ENCODE results near the gene C20orf144.

C20orf144 gene

DNA sequence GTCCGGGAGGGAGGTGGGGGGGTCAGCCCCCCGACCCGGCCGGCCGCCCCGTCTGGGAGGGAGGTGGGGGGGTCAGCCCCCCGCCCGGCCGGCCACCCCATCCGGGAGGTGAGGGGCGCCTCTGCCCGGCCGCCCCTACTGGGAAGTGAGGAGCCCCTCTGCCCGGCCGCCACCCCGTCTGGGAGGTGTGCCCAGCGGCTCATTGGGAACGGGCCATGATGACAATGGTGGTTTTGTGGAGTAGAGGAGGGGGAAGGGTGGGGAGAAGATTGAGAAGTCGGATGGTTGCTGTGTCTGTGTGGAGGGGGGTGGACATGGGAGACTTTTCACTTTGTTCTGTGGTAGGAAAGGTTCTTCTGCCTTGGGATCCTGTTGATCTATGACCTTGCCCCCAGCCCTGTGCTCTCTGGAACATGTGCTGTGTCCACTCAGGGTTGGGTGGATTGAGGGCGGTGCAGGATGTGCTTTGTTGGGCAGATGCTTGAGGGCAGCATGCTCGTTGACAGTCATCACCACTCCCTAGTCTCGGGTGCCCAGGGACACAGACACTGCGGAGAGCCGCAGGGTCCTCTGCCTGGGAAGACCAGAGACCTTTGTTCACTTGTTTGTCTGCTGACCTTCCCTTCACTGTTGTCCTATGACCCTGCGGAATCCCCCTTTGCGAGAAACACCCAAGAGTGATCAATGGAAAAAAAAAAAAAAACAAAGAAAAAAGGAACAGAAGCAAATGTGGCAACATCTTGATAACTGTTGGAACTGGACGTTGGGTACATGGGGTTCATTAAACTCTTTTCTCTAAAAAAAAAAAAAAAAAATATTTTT lies 39.7 kb downstream of the C20orf144 start:
- no peaks in the 10 kb centered on the region for H4K20me1 ChIP-seq (ENCODE audit: insufficient read depth)
- no peak overlapping the region for H3K9ac ChIP-seq
- no peaks in the 10 kb centered on the region for H3K36me3 ChIP-seq (ENCODE audit: insufficient read depth)
- no peaks in the 10 kb centered on the region for H3K4me1 ChIP-seq (ENCODE audit: low read depth, poor library complexity, severe bottlenecking)
- H3K27me3 ChIP-seq (ENCODE audit: insufficient read depth, low read depth) = no peaks in the 10 kb centered on the region
- H3K4me3 ChIP-seq (IDR thresholded peaks at IDR 0.05; ENCODE audit: insufficient read depth, low read depth, low read length) = no peak overlapping the region
- H3K27ac ChIP-seq = no peak overlapping the region
- no peak overlapping the region for H3K4me2 ChIP-seq
- H3K79me2 ChIP-seq (ENCODE audit: insufficient read depth, low read depth) = no peaks in the 10 kb centered on the region
- H2AFZ ChIP-seq (ENCODE audit: low read depth) = no peak overlapping the region
- TF ChIP-seq, protein P1, sequence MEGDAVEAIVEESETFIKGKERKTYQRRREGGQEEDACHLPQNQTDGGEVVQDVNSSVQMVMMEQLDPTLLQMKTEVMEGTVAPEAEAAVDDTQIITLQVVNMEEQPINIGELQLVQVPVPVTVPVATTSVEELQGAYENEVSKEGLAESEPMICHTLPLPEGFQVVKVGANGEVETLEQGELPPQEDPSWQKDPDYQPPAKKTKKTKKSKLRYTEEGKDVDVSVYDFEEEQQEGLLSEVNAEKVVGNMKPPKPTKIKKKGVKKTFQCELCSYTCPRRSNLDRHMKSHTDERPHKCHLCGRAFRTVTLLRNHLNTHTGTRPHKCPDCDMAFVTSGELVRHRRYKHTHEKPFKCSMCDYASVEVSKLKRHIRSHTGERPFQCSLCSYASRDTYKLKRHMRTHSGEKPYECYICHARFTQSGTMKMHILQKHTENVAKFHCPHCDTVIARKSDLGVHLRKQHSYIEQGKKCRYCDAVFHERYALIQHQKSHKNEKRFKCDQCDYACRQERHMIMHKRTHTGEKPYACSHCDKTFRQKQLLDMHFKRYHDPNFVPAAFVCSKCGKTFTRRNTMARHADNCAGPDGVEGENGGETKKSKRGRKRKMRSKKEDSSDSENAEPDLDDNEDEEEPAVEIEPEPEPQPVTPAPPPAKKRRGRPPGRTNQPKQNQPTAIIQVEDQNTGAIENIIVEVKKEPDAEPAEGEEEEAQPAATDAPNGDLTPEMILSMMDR (conservative IDR thresholded peaks at IDR 0.05; ENCODE audit: low read depth, low read length) = no peak

DNA sequence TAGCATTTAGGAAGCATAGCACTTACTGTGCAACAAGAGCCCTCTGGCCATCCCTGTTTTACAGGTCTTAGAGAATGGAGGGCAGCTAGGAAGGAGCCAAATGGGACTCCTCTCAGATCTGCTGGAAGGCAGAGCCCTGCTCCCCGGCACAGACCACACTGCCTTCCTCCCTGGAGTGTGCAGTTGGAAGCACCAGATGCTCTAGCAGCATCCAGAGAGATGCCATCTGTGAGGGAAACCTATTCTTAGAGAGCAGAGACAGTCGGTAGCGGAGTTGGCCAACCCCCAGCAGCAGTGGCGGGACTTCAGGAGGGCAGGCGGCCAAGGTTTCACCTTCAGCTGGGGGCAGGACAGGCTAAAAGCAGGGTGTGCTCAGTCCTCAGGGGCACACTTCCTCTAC lies 40.7 kb downstream of the C20orf144 start:
- no peak overlapping the region for H3K4me2 ChIP-seq

DNA sequence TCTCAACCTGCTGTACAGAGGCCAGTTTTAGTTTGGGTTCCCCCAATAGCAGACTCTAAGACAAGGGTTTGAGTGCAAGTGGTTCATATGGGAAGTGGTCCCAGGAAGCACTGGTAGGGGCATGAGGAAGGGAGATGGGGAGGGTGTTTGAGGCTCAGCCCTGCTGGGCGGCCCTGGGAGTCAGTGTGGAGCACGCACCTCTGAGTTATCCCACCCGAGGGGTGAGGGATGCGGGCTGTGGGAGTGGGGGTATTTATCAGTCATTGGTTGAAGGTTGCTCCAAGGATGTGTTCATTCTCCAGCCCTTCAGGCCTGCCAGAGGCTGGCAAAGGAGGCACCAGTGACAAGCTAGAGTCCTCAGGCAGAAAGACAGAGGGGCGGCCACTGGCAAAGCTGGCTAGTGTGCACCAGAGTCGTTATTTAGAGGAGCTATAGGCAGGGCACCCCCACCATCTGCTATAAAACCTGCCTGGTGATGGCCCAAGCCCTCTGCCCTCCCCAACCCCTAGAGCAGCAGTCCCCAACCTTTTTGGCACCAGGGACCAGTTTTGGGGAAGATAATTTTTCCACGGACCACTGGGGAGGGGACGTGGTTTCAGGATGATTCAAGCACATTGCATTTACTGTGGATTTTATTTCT lies 41.5 kb downstream of the C20orf144 start:
- Histone ChIP-seq H3K4me2 (no peak overlapping the region), H2AFZ (ENCODE audit: low read depth) (no peak overlapping the region), H3K4me3 (IDR thresholded peaks at IDR 0.05; ENCODE audit: insufficient read depth, low read depth, low read length) (no peak overlapping the region), H3K27me3 (ENCODE audit: insufficient read depth, low read depth) (no peaks in the 10 kb centered on the region), H3K4me1 (ENCODE audit: low read depth, poor library complexity, severe bottlenecking) (peaks cover 6% of the 10 kb centered on the region), H3K9ac (no peak overlapping the region), H3K36me3 (ENCODE audit: insufficient read depth) (no peaks in the 10 kb centered on the region), H3K27ac (no peak overlapping the region), H4K20me1 (ENCODE audit: insufficient read depth) (no peaks in the 10 kb centered on the region), H3K79me2 (ENCODE audit: insufficient read depth, low read depth) (no peaks in the 10 kb centered on the region)
- TF ChIP-seq, protein P1 (conservative IDR thresholded peaks at IDR 0.05; ENCODE audit: low read depth, low read length) = no peak

More for the DNA sequence above, 40.7 kb downstream of the C20orf144 start:
- Histone ChIP-seq H3K27me3 (ENCODE audit: insufficient read depth, low read depth) (no peaks in the 10 kb centered on the region), H3K4me1 (ENCODE audit: low read depth, poor library complexity, severe bottlenecking) (no peaks in the 10 kb centered on the region), H3K27ac (no peak overlapping the region), H3K4me3 (IDR thresholded peaks at IDR 0.05; ENCODE audit: insufficient read depth, low read depth, low read length) (no peak overlapping the region), H3K9ac (no peak overlapping the region), H3K36me3 (ENCODE audit: insufficient read depth) (no peaks in the 10 kb centered on the region), H2AFZ (ENCODE audit: low read depth) (no peak overlapping the region), H3K79me2 (ENCODE audit: insufficient read depth, low read depth) (no peaks in the 10 kb centered on the region), H4K20me1 (ENCODE audit: insufficient read depth) (no peaks in the 10 kb centered on the region)
- TF ChIP-seq, protein P1 (conservative IDR thresholded peaks at IDR 0.05; ENCODE audit: low read depth, low read length) = no peak

DNA sequence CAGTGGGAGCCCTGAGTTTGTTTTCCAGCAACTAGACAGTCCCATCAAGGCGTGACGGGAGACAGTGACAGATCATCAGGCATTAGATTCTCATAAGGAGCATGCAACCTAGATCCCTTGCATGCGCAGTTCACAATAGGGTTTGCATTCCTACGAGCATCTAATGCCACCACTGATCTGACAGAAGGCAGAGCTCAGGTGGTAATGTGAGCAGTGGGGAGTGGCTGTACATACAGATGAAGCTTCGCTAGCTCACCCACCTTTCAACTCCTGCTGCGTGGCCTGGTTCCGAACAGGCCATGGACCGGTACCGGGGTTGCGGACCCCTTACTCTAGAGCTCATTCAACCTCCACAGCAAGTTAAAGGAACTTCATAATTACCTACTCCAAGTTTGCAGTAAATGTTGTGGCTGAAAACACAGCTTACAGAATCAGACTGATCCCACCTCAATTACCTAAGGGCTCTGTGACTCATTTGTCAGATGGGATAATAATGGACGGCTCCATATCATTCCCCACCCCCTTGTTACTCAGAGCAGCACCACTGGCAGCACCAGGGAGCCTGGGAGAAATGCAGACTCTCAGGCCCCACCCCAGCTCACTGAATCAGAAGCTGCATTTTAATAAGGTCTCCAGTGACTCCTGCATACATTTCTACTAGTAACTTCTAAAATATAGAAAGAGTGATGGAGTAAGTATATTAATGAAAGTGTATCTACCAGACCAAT lies 42.2 kb downstream of the C20orf144 start:
- Histone ChIP-seq H3K4me2 (no peak overlapping the region), H4K20me1 (ENCODE audit: insufficient read depth) (no peaks in the 10 kb centered on the region), H3K4me1 (ENCODE audit: low read depth, poor library complexity, severe bottlenecking) (peaks cover 13% of the 10 kb centered on the region), H2AFZ (ENCODE audit: low read depth) (no peak overlapping the region), H3K36me3 (ENCODE audit: insufficient read depth) (no peaks in the 10 kb centered on the region), H3K27me3 (ENCODE audit: insufficient read depth, low read depth) (no peaks in the 10 kb centered on the region), H3K79me2 (ENCODE audit: insufficient read depth, low read depth) (no peaks in the 10 kb centered on the region), H3K4me3 (IDR thresholded peaks at IDR 0.05; ENCODE audit: insufficient read depth, low read depth, low read length) (no peak overlapping the region), H3K27ac (no peak overlapping the region), H3K9ac (no peak overlapping the region)
- TF ChIP-seq, protein P1 (conservative IDR thresholded peaks at IDR 0.05; ENCODE audit: low read depth, low read length) = no peak

Data from KMS-11 (cell line).